NCI-H187 treated with DMSO at 0.1 percent for 48 hours (cell line): ENCODE data around the gene CCDC142.
"Not testable (repeated sequence)": the region's sequence is repeated elsewhere in the genome, so short reads cannot be mapped to it uniquely, and the experiment has no call there.

ENCODE experiments used
- DNase-seq: peaks from one replicate; lab custom pipeline; 2025; lab: John Stamatoyannopoulos, UW

The CCDC142 gene

DNA sequence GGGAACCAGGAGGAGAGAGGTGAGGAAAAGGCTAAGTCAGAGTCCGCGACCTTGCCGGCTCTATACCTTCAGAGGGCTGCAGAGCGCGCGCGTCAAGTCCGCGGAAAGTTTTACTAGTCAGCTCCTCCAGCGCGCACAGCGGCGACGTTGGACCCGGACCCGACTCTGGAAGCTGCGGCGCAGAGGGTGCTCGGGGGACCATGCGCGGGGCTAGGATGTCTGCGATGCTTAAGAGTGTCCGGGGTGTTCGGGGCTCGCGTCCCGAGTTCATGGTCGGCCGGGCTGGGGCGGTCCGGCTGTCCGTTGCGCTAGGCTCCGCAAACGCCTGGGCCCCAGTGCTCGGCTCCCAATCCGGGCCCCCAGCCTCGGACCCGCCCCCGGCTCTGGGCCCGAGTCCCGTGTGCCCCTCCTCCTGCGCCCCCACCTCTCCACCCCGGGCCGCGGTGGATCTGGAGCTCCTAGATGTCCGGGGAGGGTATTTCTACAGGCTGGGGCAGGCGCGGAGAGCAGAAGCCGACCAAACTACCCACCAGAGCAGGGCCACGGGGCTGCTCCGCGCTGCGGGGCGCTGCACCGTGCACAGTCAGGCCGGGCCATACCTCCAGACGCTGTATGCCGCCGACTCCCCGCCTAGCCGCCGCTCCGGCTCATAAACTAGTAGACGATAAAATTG, 16.6 kb upstream of the CCDC142 start, which contains the start of gene LBX2:
Gene LBX2, minus strand, starts transcription at position 337 of the 673 bp plus-strand sequence. Its CDS starts 66 bp downstream, at position 271.
- no peak for DNase-seq

DNA sequence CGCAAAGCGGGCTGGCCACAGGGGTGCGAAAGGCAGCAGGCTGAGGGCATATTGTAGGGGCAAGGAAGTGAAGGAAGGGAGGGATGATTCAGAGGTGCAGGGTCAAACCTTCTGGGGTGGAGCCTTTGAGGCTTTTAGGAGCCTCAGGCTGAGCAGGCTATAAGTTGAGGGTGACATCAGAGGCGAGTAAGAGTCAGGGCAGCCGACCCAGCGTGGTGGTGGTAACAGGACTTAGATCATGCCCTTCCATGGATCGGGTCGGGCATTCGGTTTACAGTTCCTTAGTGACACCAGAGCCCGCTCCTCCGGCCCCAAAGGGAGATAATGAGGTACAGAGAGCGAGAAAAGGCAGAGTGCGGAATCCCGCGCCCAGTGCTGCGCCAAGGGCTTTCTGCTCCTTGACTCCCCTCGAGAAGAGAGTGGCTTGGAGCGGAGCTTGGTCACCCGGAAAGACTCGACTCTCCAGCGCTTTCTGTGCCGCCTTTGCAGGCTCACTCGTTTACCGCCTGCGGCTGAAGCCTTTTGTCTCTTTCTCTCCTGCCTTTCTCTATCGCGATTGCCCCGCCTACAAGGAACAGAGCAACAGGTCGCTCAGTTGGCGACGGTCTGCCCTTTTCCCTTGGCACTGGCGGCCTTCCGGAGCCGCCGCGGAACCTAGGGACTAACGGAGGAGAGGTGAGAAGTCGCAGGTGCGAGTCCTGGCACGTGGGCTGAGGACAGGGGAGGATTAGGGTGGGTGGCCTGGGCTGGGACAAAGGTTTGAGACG, 15.9 kb upstream of the CCDC142 start:
- DNase-seq, result no peak

DNA sequence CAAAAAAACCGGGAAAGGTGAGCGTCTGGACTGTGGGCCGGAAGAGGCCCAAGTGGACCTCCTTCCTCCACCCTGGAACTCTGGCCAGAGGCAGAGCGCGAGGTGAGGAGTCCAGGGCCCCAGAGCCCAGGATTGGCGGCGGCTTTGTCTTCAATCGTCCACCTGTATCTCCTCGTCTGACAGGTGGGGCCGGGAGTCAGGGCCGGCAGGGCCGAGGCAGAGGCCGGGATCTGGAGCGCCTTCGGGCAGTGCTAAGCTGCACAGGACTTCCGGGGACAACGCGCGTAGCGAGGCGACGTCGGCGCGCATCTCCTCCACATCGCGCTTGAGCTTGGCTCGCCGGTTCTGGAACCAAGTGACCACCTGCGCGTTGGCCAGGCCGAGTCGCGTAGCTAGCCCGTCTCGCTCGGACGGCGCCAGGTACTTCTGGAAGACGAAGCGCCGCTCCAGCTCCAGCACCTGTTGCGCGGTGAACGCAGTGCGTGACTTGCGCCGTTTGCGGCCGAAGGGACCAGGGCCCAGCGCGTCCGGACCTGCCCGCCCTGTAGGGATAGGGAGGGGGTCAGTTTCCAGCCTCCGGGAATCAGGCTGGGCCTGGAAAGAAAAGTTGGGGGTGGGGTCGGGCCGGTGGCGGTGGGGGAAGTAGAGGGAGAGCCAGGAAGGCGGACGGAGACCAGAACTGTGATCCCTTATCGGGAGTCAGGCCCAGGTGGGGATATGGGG, 15.1 kb upstream of the CCDC142 start:
- DNase-seq, result no peak

DNA sequence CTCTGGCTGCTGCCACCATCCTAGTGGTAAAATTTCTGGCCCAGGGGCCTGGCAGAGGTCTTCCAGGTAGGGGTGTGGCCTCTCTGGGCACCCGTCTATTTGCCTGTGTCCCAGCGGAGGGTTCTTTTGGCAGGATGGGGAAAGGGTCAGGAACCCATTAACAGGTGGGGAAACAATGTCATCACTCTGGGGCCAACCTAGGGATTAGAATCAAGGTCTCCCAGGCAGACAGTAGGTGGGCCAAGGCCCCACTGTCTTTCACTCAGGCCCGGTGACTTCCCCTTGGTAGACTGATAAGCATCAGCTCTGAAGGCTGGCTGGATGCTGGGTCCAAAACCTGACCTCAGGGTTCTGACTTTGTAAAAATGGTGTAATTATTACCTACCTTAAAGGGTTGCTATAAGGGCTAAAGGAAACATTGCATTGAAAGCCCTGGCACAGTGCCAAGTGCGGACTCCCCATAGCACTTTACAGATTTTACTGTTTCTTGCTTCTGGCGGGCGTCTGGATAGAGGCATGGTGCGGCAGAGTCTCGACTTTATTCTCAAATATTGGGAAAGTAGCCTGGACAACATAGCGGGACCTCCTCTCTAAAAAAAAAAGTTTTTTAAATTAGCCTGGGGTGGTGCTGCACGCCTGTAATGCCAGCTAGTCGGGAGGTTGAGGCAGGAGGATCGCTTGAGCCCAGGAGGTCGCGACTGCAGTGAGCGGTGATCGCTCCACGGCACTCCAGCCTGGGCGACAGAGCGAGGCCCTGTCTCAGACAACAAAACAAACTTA, 14.4 kb upstream of the CCDC142 start:
- no peak for DNase-seq

DNA sequence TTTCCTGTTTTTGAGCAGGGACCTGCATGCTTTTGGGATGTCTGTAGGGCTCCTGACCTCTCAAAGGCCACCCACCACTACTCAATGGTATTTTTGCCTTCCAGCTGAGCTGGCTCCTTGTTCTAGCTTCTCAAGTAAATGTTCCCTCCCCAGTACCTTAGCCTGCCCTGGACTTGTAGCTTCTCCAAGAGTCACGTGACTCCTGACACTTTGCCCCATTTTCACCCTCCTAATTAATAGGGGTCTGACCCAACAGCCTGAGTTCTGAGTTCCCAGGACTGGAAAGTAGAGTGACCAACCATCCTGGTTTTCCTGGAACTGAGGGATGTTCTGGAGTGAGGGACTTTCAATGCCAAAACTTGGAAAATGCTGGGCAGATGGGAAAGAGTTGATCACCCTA, 12.6 kb upstream of the CCDC142 start:
- DNase-seq, result no peak

DNA sequence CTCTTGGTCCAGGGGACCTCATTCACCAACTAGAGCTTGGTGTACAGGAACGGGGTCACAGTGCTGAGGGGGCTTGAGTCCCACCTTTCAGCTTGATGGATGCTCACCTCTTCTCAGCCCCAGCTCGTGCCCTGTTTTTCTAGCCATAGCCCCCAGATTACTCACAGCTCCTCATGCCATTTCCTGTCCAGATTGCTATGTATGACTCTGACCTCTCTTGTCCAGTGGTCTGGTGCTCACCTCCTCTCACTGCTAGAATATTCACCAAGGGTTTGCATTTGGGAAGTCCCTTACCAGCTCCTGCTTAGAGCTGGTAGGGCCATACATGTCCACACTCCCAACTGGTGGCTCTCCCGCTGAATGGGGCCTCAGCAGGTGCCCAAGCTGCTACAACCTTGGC, 10.7 kb upstream of the CCDC142 start:
- no peak for DNase-seq

DNA sequence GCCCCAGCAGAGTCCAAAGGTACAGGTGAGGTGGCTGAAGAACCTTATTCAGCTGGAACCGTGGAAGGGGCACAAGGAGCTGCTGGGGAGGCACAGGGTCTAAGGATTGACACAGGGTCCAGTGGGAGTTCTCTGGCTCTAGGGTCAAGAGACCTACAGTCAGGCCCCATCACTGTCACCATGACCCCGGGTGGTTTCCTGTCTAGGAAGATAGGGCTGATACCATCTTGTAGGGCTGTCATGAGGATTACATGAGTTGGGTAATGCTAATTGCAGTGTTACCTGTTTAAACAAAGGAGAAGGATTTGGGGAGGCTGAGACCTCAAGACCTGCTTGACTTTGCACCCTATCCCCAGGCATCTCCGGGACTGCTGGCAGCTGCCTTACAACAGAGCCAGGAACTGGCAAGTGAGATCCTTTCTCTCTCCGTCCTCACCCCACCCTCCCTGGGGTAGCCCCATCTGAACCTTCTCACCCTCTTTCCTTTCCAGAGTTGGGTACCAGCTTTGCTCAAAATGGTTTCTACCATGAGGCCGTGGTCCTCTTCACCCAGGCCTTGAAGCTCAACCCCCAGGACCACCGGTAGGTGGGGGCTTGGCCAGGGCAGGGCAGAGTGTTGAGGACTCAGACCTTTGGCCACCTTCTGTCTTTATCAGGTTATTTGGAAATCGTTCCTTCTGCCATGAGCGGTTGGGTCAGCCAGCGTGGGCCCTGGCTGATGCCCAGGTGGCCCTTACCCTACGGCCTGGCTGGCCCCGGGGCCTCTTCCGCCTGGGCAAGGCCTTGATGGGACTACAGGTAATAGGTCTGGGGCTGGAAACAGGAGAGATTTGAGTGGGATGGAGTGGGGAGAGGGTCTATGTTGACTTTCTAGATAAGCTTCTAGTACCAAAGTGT, 9.1 kb upstream of the CCDC142 start:
- DNase-seq, result no peak

DNA sequence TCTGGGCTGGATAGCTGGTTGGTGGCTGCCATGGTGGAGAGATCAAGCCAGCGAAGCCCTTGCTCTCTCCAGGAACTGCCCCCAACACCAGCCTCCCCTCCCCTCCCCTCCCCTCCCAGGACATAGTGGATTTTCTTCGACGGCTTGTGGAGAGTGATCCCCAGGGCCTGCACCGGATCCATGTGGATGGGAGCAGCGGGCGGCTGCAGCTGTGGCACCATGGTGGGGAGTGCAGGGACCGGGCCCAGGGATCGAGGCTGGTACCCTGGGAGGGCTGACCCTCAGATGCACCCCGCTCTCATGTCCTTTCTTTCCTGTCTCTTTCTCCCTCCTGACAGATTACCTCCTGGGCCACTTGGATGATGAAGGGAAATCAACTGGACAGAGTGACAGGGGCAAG, 7.1 kb upstream of the CCDC142 start:
- DNase-seq, result no peak

DNA sequence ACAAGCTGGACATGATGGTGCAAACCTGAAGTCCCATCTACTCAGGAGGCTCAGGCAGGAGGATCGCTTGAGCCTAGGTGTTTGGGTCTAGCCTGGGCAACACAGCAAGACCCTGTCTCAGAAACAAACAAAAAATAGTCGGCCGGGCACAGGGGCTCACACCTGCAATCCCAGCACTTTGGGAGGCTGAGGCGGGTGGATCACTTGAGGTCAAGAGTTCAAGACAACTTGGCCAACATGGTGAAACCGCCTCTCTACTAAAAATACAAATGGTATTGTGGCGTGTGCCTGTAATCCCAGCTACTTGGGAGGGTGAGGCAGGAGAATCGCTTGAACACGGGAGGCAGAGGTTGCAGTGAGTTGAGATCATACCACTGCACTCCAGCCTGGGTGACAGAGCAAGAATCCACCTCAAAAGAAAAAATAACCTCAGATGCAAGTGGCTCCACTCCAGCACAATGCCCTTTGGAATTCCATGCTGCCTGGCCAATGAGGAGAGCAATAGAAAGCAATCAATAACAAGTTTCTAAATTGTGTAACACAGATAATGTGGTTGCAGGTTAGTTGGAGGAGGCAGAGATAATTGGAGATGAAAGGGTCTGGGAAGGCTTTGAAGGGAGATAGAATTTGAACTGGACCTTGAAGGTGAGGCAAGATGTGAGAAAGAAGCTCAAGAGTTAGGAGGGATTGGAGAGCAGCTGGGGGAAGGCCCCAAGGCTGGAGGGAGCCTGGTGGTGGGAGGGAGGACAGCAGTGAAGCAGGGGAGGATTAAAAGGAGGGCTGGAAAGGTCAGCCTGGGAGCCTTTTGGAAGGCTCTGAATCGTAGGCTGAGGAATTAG, 6.1 kb upstream of the CCDC142 start:
- DNase-seq, result no peak

DNA sequence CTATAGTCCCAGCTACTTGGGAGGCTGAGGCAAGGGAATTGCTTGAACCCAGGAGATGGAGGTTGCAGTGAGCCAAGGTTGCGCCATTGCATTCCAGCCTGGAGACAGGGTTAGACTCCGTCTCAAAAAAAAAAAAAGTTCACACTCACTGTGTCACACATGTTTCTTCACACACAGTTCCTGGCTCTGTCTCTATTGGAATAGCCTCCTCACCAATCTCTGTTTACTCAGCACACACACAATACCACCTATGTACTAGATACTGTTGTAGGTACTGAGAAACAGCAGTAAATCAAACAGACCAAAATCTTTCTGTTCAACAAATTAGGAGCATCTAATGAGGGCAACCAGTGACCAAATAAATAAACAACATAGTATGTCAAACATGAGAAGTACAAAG, 3.3 kb upstream of the CCDC142 start:
- no peak for DNase-seq

DNA sequence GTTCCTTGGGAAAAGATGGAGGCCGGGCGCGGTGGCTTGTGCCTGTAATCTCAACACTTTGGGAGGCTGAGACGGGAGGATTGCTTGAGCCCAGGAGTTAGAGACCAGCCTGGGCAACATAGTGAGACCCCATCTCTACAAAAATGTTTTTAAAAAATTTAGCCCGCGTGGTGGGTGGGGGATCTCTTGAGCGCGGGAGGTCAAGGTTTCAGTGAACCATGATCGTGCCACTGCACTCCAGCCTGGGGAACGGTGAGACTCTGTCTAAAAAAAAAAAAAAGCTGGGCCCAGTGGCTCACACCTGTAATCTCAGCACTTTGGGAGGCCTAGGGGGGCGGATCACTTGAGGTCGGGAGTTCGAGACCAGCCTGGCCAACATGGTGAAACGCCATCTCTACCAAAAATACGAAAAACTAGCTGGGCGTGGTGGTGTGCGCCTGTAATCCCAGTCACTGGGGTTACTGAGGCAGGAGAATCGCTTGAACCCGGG, 922 bp upstream of the CCDC142 start:
- not testable (repeated sequence) for DNase-seq

DNA sequence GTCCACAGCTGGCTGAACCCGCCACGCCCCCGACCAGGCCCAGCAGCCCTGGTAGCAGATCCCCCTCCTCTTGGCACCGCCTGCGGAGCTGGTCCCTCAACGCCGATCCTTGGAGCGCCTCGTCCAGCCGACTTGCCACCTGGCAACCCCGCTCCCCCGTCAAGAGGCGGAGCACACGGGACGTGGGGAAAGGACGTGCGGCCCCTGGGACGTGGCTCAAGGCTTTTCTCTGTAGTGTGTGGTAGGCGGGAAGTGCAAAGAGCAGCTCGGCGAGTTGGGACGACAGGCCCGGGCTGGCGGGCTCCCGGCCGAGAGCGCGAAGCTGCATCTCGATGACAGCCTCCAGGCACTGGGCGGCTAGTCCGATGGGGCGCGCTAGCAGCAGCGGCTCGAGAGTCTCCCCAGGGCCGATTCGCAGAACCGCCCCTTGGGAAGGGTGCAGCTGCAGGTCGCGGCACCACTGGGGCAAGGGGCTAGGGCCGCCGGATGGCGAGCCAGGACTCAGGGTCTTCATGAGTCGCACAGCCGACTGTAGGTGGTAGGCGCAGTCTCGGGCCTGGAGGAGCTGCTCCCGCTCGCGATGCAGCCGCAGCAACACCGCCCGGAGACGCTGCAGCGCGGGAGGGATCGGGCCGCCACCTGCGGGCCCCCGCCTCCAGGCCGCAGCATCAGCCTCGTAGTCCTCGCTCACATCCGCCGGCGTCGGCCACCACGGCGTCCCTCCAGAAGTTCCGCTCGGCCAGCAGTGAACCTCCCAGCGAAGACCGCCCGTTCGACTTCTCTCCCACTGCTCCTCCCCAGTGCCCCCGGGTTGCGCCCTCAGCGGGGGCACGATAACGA, 617 bp downstream of the CCDC142 start:
- DNase-seq, result no peak

DNA sequence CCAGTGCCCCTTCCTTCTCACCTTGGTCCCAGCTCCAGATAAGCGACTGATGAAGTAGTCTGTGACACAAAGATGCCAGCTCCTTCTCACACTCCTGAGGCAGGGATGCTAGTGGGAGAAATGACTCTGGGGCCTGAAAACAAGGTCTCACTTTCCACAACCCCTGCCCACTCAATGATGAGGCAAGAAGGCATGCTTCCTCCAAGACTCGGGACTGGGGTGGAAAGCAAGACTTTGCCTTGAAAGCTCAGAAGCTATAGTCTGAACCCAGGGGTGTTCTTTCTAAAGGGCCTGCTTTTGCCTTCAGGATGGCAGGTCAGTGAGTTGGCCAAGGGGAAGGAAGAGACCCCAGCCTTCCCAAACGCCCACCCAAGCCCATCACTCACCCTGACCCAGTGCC, 1.4 kb downstream of the CCDC142 start:
- DNase-seq, result no peak

DNA sequence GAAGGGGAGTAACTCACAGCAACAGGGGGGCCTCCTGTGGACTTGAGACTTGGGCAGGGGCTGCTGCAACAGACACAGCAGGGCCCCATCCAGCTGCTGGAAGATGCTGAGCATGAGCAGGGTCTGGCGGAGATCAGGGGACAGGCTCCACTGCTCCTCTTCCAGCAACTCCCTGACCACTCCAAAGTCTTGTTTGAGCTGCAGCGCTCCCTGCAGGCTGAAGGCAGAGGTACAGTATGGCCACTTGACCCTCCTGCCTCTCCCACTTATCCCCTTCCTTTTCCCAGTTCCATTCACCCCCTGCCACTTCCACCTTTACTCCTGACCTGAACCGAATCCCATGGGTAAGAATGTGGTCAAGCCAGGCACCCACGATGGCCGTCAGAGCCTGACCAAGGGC, 7.9 kb downstream of the CCDC142 start:
- no peak for DNase-seq

DNA sequence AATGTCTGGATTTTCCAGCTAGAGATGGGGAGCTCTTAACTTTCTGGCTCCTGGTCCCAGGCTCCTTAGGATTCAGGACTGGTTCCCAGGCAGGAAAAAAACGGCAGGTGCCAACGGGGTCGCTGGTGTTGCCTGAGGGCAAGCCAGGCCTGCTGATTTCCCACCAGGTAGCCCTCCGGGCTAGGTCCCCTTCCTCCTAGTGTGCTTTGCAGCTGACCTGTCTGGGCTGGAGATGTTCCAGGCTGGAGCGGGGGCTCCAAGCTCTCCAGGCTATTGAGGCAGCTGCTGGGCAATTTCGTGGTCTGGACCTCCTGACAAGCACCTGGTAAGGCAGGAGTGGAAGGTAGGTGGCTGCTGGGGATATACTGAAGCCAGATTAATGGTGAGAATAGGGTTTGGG, 8.3 kb downstream of the CCDC142 start:
- DNase-seq, result no peak

DNA sequence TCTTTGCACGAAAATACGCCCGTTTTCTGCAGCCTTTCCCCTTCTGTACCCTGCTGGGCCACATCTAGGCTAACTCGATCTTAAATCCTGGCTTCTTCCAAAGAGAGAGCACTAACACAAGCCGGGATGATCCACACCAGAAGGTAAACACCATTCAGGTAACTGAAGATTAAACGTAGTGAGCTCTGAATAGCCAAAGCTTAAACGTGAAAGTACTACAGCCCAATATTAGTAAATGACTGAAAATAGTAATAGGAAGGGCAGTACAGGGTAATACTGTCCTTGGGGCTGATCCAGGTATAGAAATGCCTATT, 9.9 kb downstream of the CCDC142 start:
- no peak for DNase-seq

DNA sequence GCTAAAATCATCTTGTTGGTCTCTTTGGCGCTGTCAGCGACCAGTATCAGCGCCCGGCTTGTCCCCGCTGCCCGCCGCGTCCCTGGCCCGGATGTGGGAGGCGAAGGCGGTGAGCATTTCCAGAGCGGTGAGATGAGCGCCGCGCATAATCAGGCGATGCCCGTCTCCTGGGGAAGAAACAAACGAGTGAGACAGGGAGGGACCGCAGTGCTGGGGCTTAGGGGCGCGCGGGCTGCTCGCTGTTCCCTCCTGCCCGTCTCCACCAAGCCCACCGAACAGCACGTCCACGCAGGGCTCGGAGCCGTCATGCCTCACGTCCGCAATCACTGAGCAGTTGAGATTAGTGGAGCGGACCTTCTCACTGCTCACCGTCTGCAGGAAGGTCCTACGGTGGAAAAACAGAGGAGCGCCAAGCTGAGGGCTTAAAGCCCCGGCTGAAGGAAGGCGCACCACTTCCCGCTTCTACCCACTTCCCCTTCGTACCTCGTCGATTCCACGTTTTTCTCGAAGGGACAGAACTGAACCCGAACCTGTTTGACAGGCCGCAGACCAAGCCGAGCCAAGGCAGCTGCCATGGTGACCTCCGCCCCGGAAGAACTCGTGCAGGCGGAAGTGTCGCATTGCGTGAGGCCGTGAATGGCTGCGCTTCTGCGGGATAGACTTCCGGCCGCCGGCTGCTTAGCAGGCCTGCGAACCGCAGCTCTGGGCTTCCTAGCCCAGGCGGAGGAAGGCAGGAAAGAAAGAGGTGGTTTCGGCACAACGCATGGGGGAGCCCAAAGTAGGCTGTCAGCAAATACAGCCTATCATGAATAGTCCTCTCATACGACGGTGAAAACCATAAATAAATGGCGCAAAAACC, 10.5 kb downstream of the CCDC142 start, which contains the start of gene MRPL53:
Gene MRPL53, minus strand, starts transcription at position 595 of the 859 bp plus-strand sequence. Its CDS starts 20 bp downstream, at position 575.
- DNase-seq, result no peak
